Esophagus mucosa (tissue), 1 donor: ENCODE data around the gene SIRT4. TPM values are rescaled to one million over a fixed set of nuclear protein-coding genes. Genes with fewer than 3 reads are reported as not detected.
A peak's percentile ranks its signal among the peaks of the same experiment; 100 is the strongest.
"Not testable (repeated sequence)": the region's sequence is repeated elsewhere in the genome, so short reads cannot be mapped to it uniquely, and the experiment has no call there.

ENCODE experiments used
- ATAC-seq: fragments of 200-7000 bp; cut with Tn5 transposase; one replicate; pipeline ENCODE4 v1.9.1; 2020
- total RNA-seq: library from RNA; stranded (reverse); gene quantifications from one replicate; pipeline ENCODE4 v1.2.4, GENCODE V29; 2023
- donor health status: DM: yes; HTN: yes; CAD: no.

Gene SIRT4, protein sequence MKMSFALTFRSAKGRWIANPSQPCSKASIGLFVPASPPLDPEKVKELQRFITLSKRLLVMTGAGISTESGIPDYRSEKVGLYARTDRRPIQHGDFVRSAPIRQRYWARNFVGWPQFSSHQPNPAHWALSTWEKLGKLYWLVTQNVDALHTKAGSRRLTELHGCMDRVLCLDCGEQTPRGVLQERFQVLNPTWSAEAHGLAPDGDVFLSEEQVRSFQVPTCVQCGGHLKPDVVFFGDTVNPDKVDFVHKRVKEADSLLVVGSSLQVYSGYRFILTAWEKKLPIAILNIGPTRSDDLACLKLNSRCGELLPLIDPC
- total RNA-seq = 0.64 TPM

DNA sequence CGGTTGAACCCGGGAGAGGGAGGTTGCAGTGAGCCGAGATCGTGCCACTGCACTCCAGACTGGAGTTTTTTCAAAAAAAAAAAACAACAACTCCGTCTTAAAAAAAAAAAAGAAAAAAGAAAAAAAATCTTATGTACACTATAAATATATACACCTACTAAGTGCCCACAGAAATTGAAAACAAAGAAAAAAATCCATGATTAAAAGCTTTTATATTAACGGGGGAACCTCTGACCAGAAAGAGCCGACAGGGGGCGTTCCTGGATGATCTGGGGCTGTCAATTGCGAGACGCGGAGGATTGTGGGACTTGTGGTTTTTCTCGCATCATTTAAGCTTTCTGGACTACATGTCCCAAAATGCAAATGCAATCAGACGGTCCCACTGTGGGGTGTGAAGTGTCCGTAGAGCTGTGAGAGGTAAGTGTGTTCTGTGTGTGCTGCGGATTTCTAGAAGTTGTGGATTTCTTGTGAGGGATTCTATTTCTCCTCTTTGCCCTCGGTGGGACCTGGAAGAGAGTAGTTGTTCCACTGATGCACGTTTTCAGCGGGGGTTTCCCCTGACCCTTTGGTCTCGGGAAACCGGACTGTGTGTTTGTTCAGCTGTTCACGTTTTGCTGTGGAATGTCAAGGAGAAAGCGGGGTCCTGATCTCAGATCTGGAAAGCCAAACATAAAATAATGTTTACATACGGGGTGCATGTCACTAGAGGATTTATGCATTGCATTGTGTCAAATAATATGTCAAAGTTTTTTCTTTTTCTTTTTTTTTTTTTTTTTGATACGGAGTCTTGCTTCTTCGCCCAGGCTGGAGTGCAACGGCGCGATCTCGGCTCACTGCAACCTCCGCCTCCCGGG, at the start of gene SIRT4:
SIRT4 (plus strand) TSS at position 360 of the 854 bp plus-strand sequence. CDS start 1,241 bp downstream, outside the sequence.
- ATAC-seq = peak; percentile 91

DNA sequence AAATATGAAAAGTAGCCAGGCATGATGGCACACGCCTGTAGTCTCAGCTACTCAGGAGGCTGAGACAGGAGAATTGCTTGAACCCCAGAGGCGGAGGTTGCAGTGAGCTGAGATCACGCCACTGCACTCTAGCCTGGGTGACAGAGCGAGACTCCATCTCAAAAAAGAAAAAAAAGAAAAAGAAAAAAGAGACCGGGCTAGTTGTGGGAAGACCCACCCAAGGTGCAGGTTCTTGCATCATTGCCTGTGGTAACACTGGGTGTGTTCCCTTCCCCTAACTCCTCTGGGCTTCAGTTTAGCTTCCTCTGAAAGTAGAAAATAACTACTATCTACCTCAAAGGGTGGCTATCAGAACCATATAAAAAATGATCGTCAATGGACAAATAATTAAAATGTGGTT, 48.8 kb upstream of the SIRT4 start:
- ATAC-seq = not testable (repeated sequence)

DNA sequence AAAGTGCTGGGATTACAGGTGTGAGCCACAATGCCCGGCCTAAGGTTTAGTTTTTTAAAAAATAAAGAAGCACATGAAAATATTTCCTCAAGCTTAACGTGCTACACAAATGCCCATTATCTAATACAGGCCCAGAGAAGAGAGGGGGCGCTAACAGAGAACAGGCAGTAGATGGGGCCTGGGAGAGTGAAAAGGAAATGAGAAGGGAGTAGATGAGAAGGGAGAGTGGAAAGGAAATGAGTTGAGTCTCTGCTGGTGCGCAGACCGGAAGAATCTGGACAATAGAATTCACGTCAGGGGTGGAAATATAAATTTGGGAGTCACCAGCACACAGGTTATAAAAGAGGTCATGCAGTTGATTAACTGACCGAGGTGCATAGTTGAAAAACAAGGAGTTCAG, 47.3 kb upstream of the SIRT4 start:
- ATAC-seq = no peak

DNA sequence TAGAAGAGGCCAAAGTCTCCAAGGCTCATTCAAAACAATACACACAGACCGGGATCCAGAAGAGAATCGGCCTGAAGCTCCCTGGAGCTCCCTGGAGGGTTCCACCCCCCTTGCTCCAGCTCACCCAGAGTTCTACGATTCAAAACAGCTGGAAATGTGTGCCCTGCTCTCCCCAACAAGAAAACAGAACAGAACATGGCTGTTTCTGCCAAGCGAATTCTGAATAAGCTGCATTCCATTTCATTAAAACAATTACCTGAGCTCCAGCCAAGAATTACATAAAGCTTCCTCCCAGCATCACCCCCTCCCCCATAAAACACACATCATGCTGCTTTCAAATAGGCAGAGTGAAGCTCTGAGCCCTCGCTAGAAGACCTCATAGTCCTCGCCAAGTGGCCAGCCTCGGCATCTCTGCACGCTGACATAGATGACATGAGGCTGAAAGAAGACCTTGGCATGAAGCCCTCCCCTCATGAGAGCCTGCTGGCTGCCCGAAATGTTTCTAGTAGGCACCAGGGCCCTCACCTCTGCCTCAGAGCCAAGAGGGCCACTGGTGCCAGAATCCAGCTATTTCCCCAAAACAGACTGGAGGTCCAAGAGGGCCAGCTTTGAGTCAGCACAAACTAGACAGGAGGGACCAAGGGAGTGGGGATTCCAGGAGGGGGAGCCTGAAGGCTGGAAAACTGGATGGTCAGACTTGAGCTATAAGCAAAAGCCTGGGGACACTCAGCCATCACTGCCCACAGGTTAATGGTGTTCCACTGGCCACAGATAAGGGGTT, 44.9 kb upstream of the SIRT4 start:
- ATAC-seq = peak; percentile 26

DNA sequence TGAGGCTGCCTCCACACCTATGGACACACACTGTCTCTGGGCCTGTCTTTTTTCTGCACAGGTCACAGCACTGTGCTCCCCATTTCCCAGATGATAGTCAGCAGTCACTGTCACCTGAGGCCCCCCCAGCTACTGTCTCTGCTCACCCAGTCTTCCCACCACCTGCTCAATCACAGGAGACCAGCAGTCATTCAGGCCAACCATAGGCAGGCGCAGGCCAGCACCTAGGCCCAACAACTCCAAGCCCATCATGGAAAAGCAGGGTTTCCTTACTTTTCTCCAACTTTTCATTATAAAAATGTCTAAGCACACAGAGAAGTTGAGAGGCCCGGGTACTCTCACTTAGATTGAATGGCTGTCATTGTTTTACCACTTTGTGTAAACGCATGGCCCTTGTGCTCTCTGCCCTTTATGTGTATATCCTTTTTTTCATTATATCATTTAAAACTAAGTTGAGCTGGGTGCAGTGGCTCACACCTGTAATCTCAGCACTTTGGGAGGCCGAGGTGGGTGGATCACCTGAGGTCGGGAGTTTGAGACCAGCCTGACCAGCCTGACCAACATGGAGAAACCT, 43.7 kb upstream of the SIRT4 start:
- ATAC-seq = no peak

DNA sequence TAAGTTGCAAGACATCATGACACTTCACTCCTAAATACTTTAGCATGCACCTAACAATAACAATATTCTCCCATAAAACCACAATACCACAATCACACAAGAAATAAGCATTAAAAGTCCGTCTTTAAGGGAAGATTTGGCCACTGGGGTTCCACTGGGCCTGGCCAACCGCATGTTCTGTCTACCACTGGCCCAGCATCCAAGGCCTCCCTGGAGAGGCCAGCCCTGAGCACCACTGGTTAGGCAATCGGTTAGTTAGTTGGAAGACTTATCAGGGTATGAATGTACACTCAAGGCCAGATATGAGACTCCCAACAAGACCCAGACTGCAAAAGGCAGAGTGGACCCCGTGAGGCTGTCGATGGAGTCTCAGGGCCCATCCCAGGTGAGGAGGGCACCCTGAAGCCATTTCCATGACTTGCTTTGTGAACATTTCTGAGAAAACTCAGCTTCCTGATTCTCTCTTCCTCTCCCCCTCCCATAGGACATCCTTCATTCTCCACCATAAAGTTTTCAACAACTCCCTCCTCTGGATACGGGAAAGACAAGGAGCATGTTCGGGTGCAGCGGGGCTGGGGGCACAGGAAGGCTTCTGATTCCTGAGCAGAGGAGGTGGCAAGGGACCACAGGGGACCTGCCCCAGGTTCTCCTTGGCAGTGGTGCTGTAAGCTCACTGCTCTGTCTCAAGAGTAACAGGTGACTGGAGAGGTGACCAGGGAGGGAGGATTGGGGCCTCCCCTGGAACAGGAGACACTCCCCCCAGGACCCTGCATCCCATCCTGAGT, 42.5 kb upstream of the SIRT4 start:
- no peak for ATAC-seq

DNA sequence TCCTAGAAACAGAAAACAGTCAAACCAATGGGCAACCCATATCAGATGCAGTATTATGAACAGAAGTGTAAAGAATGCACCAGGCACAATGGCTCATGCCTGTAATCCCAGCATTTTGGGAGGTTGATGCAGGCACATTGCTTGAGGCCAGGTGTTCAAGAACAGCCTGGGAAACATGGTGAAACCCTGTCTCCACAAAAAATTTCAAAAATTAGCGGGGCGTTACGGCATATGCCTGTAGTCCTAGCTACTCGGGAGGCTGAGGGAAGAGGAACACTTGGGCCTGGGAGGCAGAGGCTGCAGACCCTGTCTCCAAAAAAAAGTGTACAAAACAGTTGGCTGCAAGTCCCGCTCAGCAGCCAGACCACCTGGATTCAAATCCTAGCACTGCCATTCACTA, 41.5 kb upstream of the SIRT4 start:
- no peak for ATAC-seq

DNA sequence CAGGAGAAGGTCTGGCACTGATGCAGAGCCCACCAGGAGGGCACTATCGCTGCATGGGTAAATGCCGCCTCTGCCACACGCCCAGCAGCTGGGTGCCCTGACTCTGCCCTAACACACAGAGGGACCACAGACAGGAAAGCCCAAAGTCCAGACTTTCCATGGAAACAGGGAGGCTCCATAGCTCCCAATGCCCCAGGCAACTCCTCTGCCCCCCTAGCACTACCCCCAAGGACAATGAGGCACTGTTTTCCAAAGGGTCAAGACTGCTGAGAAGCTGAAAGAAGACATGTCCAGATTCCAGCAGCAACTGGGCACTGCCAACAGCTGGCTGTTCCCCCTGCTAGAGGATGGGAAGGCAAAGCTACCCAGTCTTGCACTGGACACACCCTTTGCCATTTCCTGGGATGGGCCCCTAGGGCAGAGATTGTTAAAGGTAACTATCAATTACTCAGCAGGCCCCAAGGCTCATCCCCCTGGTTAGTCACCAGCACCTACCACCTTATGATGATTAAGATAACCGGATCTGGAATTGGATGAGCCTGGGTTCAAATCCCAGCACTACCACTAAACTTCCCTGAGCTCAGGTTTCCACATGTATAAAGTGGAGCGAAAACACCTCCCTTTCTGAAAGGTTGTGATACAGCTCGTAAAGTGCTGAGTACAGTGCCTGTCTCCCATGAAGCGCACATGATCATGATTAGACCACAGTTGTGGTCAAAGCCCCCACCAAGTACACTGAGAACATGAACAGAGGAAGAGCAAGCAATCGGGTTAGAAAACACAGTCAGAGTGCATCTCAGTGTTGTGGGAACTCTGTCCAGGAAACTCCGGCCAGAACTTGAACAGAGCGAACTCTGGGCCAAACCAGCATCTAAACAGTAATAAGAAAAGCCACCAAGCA, 39.9 kb upstream of the SIRT4 start:
- ATAC-seq = peak; percentile 38

DNA sequence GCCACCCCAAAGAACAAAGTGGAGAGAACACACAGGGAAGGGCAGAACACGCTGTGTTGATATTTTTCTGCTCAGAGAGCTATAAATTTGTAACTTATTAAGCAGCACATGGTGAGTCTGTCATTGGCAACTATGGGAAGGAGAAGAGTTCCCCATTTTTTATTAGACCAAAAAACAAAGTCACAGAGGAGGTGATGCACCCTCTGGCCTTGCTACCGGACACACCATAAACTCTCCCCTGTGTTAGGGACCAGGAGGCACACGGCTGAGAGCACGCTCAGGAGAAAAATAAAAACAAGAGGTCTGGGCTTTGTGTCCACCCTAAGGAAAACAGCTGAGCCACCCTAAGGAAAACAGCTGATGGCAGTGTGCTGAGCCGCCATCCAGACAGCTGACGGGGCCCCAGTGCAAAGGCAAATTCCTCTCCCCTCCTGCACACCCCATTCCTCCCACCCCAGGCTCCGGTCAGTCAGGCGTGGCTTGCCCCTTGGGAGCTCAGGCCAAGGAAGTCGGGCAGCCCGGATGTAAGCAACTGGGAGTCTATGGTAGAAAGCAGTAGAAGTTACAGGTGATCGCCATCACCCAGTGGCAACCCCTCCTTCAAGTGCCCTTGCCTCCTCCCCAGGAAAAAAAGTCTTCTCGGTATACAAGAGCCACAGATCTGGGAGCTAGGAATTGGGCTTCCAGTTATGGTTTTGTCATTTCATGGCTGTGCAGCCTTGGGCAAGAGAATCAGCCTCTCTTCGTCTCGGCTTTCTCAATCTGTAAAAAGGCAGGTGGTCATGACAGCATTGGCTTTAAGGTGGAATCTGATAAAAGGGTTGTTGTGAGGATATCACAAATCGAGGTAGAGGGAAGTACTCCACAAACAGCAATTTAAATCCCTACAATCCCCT, 39.0 kb upstream of the SIRT4 start:
- no peak for ATAC-seq

DNA sequence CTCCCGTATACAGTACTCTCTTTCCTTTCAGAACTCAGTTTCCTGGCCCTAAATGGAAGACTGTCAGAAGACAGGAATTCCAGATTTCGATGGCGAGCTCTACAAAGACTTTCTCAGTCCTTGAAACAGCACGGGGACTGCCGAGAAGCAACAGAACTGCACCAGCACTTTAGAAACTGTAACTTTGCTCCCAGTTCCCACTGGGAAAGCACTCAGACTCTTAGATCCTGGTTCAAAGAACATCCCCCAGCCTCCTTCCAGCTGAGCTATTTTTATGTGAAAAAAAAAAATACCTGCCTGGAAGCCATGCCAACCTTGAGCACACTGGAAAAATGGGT, 38.4 kb upstream of the SIRT4 start:
- no peak for ATAC-seq

DNA sequence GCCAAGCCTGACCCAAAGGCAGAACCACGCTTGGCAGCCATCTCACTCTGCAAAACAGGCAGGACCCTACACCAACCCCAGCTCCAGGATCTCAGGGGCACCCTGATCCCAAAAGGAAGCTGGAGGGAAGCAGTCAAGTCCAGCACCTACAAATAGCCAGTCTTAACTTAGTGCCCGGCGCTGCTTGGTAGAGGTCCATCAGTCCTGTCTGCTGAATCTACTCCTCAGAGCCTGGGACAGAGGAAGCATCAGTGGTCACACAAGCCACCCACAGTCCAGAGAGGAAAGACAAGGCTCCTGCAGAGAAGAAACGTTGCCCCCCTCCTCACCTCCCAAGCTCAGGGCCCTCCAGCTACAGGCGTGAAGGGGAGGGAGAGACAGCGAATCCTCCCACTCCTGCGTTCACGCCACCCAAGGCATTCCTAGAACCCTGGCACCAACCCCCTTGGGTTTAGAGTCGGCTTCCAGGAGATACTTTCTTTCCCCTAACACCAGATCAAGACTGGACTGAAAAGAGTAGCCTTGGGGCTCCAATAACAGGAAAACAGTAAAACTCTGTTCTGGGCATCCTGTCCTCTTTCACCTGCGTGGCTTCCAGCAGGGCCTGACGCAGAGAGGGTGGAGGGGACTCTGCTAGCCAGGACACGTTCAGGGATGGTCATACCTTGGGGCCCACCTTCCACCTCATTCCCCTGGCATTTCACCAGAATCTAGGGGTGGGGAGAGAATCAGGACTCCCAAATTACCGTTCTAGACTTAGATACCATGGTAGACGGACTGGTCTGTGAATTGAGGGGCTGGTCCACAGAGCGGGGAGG, 37.8 kb upstream of the SIRT4 start:
- peak; percentile 58 for ATAC-seq

DNA sequence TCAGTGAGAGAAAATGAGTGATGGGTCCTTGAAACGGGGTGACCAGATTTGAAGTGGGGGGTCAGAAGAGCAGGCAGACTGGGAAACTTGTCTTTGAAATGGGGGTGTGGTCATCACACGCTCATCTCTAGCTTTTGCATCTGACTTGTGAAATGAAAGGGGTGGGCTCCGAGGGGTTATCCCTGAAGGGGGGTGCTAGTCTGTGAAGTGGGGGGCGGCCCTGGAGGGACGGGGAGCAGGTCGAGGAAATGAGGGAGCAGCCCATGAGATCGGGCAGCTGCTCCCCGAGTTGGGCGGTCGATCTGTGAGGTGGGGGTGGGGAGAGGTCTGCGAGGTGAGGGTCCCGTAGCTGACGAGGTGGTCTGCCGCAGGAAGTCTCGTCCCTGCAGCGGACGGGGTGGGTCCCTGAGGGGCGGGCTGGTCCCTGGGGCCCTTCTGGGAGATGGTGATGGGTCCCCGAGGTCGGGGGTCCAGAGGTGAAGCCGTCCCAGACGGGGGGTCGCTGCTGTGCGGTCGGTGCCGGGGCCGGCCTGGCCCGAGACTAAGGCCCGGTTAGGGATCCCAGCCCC, 37.1 kb upstream of the SIRT4 start:
- ATAC-seq = peak; percentile 21

DNA sequence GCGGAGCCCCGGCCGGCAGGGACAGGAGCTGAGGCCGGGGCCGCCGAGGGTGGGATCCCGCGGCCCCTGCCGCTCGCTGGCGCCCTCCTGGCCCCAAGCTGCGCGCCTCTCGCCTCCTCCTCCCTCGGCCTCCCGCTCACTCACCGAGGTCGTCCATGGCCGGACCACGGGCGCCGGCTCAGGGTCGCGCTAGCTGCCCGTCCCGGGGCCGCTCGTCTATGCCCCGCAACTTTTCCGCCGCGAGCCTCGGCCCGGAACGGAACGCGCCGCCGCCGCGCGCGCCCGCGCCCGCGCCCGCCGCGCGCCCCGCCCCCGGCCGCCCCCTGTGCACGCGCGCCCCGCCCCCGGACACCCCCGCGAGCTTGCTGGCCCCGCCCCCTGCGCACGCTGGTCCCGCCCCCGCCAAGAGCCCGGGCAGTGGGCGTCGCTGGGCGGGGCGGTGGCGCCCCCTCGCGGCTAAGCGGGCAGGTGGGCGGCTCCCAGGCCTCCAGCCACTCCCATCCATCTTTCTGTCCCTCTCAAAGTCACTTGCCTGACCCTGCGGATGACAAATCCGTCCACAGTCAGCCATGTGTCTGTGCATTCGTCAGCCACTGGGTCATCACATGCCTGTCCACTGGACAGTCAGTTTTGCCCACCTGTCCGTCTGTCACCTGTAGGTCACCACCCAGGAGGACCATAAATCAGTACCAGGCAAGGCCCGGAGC, 36.5 kb upstream of the SIRT4 start, which contains the start of gene PXN:
PXN (minus strand) TSS at position 258 of the 707 bp plus-strand sequence; CDS start at position 157, 101 bp downstream.
- ATAC-seq = peak; percentile 91

DNA sequence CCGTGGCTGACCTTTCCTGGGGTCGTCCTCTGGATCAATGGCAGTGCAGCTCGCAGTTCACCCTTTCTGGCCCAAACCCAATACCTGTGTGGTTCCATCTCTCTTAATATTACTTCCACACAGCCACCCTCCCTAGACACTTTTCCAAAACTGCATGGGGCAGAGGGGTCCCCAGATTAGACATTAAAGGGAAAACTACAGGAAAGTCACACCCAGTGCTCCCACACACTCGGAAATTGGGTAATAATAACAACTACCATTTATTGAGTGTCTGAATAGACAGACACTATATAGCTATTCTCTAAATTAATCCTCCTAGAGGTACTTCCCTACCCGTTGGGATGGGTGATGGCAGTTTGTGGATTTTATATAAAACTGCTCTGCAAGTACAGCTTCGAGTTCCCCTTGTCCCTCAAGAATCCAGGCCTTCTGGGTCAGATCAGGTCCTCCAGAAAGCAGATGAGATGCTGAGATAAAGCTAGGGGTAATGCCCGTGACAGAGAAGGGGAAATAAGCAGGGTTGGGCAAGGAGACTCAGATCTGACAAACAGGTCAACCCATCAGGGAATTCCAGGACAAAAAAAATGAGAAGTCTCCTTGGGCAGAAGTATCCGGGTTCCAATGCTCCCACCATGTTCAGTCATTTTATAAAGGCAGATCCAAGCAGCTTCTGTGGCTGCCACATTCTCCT, 35.8 kb upstream of the SIRT4 start:
- ATAC-seq = no peak

DNA sequence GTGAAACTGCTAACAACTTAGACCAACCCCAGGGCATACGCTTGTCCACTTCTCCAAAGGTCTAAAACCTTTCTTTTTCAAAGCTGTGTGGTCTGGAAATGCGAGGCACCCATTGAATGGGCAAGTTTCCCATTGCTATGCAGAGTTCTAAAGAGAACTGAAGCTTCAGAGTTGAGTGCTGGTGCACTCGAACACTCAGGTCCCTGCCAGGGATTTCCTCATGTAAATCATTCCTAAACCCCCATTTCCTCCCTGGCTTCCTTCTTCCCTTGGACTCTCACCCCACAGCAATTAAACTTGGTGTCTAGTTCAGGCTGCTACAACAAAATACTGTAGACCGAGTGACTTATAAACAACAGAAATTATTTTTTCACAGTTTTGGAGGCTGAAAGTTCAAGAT, 34.4 kb upstream of the SIRT4 start:
- ATAC-seq = no peak

DNA sequence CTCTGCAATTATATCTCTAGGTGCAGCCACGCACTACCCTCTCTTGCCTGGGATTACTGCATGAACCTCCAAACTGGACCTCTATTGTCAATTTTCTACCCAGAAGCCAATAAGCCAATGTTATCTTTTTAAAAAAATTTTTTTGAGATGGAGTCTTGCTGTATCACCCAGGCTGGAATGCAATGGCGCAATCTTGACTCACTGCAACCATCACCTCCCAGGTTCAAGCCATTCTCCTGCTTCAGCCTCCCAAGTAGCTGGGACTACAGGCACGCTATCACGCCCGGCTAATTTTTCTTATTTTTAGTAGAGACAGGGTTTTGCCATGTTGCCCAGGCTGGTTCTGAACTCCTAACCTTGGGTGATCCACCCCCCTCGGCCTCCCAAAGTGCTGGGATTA, 25.4 kb upstream of the SIRT4 start:
- no peak for ATAC-seq
